Hippocampal formation (tissue), 2 donors: ENCODE measurements around the gene MMP14.
A peak's percentile ranks its signal among the peaks of the same experiment; 100 is the strongest.
"Not testable (repeated sequence)": the region's sequence is repeated elsewhere in the genome, so short reads cannot be mapped to it uniquely, and the experiment has no call there.

Experiments used
- DNase-seq, 2 donors: peaks; one replicate each; lab custom pipeline; 2025; lab: John Stamatoyannopoulos, UW

The MMP14 gene

DNA sequence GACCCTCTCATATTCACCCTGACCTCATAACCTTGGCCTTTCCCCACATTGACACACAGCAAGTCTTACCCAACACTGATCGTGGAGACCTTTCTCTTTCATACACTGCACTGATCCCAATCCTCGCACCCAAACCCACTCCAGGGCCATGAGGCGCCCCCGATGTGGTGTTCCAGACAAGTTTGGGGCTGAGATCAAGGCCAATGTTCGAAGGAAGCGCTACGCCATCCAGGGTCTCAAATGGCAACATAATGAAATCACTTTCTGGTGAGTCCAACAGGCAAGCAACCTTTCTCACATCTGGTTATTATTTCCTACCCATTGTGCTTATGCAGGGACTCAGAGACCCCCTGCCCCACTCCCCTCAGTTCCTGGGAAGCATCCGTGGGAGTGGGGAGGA lies 5.4 kb downstream of the MMP14 start:
- no peak for DNase-seq

DNA sequence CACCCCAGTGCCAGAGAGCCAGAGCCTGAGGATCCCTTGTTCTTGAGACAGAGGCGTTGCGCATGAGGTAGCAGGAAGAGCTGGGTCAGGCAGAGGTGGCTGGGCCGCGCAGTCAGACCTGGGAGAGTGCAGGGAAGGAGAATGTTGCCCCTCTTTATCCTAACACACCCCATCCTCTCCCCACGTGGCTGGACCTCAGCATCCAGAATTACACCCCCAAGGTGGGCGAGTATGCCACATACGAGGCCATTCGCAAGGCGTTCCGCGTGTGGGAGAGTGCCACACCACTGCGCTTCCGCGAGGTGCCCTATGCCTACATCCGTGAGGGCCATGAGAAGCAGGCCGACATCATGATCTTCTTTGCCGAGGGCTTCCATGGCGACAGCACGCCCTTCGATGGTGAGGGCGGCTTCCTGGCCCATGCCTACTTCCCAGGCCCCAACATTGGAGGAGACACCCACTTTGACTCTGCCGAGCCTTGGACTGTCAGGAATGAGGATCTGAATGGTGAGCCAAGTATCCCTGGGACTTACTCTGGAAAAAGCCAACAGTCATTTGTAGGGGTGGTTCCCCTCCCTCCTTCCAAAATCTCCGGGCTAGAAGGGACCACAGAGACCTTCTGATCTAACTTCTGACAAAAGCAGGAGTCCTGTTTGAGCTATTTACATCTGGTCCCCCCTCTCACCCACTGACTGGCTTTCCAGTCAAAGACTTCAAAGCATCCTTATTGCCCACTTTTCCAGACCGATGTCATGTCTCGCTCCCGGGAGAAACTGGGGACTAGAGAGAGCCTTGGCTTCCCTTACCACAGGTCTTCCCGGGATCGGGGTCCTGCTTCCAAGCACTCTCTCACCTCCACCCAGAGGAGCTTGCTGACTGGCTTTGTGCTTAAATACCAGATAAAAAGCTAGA lies 6.1 kb downstream of the MMP14 start:
- DNase-seq: no peak

DNA sequence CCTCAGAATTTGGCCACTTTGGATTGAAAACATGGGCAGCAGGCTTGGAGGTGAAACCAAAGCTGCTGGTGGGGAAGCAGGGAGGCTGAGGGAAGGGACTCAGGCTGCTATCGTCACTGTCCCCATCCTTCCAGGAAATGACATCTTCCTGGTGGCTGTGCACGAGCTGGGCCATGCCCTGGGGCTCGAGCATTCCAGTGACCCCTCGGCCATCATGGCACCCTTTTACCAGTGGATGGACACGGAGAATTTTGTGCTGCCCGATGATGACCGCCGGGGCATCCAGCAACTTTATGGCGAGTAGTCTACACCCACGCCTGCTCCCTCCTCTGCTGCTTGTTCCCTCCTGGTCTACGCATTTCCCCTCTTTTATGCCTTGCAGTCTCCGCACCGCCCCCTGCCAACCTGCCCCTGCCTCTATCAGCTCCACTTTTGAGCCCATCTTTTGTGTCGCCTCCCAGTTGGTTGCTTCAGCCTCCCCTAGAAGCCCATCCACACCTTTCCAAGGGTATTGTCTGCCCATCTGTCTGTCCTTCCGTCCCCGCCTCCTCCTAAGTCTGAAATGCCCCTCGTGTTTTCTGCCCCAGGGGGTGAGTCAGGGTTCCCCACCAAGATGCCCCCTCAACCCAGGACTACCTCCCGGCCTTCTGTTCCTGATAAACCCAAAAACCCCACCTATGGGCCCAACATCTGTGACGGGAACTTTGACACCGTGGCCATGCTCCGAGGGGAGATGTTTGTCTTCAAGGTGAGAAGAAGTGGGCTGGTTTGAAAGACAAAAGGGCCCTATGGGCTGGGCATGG lies 6.9 kb downstream of the MMP14 start:
- no peak for DNase-seq

DNA sequence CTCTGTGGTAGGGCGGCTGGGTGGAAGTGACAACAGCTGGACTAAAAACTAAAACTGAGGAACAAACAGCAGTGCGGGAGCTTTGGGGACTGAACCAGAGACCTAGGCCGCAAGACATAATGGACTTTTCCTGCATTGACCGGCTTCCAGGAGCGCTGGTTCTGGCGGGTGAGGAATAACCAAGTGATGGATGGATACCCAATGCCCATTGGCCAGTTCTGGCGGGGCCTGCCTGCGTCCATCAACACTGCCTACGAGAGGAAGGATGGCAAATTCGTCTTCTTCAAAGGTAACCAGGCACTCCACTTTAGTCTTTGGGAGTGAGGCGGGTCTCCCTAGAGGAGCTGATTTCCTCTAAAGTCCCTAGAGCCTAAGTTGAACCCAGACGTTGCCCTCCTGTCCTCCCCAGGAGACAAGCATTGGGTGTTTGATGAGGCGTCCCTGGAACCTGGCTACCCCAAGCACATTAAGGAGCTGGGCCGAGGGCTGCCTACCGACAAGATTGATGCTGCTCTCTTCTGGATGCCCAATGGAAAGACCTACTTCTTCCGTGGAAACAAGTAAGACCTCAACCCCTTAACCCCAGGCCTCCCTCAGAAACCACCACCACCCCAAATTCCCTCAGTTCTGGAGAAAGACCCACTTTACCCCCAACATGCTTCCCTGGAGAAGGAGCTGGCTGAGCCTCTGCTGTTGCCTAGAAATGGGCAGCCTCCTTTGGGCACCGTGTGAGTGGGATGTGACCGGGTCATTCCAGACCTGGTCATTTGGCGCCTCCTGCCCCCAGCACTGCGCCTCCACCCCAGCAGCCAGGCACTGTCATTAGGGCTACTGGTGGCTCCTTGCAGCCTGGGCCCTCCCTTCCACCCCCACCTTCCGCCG lies 8.1 kb downstream of the MMP14 start:
- no peak for DNase-seq

DNA sequence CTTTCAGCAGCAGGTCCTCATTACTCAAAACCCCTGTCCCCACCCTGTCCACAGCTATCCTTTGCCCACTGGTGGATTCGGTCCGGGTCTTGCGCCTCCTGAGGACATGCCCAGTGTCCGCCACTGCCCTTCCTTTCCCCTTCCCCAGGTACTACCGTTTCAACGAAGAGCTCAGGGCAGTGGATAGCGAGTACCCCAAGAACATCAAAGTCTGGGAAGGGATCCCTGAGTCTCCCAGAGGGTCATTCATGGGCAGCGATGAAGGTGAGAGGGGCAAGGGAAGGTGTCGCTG lies 8.7 kb downstream of the MMP14 start:
- no peak for DNase-seq

DNA sequence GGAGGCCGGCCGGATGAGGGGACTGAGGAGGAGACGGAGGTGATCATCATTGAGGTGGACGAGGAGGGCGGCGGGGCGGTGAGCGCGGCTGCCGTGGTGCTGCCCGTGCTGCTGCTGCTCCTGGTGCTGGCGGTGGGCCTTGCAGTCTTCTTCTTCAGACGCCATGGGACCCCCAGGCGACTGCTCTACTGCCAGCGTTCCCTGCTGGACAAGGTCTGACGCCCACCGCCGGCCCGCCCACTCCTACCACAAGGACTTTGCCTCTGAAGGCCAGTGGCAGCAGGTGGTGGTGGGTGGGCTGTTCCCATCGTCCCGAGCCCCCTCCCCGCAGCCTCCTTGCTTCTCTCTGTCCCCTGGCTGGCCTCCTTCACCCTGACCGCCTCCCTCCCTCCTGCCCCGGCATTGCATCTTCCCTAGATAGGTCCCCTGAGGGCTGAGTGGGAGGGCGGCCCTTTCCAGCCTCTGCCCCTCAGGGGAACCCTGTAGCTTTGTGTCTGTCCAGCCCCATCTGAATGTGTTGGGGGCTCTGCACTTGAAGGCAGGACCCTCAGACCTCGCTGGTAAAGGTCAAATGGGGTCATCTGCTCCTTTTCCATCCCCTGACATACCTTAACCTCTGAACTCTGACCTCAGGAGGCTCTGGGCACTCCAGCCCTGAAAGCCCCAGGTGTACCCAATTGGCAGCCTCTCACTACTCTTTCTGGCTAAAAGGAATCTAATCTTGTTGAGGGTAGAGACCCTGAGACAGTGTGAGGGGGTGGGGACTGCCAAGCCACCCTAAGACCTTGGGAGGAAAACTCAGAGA lies 9.6 kb downstream of the MMP14 start:
- DNase-seq: no peak

DNA sequence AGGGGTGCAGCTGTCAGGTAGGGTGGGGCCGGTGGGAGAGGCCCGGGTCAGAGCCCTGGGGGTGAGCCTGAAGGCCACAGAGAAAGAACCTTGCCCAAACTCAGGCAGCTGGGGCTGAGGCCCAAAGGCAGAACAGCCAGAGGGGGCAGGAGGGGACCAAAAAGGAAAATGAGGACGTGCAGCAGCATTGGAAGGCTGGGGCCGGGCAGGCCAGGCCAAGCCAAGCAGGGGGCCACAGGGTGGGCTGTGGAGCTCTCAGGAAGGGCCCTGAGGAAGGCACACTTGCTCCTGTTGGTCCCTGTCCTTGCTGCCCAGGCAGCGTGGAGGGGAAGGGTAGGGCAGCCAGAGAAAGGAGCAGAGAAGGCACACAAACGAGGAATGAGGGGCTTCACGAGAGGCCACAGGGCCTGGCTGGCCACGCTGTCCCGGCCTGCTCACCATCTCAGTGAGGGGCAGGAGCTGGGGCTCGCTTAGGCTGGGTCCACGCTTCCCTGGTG lies 10.5 kb downstream of the MMP14 start:
- no peak for DNase-seq

DNA sequence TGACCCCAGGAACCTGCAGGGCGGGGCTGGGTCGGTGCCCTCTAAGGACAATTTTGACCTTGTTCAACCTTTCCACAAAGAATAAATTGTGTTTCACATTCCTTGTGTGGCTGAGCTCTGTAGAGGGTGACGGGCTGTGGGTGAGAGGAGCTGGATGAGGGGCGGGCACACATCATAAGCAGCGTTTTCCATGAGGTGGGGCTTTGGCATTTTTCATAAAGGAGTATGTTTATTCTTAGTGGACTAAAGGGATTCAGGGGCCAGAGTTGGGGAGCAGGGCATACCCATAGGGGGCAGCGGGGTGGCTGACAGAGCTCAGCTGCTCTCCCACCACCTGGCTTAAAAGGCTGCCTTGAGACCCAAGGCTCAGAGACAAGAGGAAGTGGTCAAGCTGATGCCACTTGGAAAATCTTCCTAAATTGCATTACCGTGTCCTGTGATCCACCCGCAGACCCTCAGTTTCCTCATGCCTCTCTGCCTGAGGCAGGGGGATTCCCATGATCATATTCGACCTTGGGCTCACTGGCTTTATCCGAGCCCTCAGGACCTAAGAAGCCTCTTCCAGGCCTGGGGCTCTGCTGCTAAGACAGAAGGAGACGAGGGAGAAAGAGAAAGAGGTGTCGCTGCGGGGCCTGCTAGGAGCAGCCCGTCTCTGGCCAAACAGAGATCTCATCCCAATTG lies 11.4 kb downstream of the MMP14 start:
- no peak for DNase-seq

DNA sequence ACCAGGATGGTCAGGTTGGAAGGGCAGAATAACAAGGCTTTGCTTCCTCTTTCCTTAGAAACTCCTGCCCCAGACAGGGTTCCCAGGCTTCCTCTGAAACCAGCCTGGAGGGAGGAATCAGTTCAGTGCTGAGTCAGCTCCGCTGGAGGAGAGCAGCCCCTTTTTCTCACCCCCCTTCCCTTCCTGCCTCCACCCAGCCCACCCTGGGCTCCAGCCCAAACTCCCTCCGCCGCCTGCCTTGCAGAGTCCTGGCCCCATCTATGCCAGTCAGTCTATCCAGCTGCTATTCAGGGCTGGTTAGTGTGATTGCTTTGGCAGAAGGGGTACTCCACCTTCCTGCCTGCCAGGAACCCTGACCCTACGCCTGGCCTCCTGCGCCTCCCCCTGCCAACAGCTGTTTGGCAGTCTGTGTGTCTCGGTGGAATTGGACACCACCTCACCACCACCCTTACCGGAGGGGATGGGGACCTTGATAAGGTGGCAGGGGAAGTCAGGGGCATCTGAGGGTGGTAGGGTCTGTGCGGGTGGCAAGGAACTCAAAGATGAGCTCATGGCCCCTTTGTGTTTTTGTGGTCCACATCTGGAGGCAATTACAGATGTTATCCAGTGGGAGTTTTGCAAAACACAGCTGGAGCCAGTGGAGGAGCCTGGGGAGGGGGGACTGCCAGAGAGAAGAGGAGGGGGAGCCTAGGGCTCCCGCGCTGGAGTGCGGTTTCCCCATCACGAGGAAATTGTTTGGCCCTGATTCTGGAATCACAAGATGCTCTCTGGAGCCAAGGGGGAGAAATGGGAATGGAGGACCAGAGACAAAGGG lies 12.2 kb downstream of the MMP14 start:
- DNase-seq: no peak

DNA sequence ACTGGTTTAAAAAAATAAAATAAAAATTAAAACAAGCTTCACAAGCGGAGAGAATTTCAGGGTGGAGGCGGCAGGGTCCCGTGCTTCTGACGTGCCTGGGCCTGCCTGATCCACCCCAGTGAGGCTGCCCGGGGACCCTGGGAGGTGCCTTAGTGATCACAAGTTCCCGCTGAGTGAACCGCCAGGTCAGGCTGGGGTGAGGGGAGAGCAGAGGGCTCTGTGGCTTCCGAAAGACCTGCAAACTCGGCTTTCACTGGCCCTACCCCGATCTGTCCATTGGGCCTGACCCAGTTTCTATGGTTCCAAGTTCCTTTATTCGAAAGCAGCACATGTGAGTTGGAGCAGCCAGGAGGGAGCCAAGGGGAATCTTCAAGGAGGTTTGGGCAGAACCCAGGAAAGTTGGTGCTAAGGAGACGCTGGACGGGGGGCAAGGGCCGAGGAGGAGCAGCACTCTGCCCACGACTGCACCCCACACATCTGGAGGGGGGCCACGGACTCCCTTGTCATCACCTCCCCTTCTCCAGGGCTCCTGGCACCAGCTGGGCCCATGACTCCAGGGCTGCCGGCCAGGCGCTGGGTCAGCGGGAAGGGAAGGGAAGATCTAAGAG lies 12.9 kb downstream of the MMP14 start:
- DNase-seq: peak in 1 of 2 donors; percentile 39

DNA sequence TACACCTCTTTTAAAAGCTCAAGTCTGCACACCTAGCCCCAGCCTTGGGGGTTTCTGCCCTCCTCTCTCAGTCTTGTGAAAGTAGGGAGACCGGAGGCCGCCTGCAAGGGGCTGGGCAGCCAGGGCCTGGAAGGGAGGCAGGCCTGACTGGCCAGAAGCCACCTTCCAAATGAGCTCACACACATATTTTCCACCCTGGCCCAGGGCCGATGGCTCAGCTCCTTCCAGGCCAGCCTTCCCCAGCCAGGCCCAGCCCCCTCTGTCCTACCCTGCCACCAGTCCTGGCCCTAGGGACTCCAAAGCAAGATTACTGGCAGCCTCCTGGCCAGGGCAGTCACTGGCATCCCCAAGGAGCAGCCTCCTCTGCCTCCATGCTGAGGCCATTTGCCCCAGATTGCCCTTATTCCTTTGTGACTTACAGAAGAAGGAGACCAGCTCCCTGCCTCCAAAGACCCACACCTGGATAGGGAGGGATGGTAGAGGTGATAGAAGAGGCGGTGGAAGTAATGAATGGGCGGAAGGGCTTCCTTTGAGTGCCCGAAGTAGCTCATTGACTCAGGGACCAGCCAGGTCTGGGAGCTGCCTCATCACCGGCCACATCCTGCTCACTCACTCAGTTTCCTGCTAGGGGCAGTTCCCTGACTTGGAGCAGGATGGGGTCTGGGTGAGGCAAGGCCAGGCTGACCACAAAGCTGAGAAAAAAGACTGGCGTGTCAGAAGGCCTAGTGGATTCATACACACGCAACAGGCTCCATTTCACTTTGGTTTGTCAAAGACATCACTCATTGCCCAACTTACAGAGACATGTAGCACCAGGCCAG lies 14.8 kb downstream of the MMP14 start:
- peak; percentile 19 to 48 for DNase-seq

DNA sequence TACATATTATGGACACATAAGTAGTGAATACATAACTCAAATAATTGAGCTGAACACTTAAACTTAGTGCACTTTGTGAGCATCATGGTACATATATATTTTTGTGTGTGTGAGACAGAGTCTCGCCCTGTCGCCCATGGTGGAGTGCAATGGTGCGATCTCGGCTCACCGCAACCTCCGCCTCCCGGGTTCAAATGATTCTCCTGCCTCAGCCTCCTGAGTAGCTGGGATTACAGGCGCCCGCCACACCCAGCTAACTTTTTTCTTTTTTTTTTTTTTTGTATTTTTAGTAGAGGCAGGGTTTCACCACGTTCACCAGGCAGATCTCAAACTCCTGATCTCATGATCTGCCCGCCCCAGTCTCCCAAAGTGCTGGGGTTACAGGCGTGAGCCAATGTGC lies 15.8 kb downstream of the MMP14 start:
- DNase-seq: not testable (repeated sequence)

DNA sequence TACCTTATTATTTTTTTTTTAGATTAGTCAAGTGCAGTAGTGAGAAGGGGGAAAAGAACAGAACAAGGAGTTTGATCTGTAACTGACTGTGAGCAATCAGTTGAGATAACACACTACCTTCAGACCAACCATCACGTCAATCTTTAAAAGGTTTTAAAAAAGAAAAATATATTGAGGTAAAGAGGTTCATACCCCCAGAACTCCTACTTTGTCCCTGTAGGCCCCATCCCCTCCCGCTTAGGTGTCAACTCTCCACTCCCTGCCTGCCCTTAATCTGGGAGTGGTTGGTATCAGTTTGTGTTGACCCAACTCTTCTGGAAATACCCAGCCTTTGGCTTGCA lies 16.2 kb downstream of the MMP14 start:
- DNase-seq: no peak

DNA sequence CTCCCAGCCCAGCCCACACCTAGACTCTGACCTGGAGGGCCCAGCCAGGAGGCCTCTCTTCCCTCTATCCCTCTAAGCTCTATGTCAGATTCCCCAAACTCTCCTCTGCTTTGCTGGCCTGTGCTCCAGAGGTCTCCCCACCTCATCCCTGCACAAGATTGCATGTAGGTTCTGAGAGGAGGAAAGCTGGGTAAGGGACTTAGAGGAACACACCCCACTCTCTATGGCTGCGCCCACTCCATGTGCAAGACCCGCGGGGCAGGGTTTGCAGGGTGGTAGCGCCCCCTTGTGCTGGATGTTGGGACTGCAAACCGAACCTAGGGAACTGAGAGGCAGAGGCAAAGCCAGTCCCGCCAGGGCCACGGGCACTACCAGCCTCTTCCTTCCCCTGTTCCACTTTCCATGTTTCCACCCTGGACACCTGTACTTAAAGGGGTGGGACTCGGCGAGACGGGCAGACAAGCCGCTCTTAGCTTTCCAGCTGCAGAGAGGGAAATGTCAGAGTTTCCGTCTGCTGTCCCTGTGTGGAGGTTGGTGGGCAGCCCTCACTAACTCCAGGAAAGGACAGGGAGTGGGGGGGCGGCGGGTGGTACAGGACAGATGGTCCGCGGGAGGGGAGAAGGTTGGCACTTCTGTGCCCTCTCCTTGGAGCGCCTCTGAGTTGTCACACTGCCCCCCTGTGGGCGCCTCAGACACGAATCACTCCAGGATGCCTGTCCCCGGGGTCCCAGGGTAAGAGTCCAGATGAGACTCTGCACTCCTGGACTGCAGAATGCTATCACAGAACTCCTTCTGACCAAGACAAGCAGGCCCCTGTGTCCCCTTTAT lies 16.8 kb downstream of the MMP14 start:
- peak in 1 of 2 donors; percentile 70 for DNase-seq

DNA sequence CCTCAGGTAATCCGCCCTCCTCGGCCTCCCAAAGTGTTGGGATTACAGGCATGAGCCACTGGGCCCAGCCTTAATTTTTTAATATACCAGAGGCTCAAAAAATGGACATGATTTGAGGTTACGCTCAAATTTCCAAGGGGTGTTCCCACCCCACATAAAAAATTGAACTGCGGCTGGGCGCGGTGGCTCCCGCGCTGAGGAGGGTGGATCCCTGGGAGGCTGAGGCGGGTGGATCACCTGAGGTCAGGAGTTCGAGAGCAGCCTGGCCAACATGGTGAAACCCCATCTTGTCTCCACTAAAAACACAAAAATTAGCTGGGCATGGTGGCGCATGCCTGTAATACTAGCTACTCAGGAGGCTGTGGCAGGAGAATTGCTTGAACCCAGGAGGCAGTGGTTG lies 17.9 kb downstream of the MMP14 start:
- DNase-seq: not testable (repeated sequence)

DNA sequence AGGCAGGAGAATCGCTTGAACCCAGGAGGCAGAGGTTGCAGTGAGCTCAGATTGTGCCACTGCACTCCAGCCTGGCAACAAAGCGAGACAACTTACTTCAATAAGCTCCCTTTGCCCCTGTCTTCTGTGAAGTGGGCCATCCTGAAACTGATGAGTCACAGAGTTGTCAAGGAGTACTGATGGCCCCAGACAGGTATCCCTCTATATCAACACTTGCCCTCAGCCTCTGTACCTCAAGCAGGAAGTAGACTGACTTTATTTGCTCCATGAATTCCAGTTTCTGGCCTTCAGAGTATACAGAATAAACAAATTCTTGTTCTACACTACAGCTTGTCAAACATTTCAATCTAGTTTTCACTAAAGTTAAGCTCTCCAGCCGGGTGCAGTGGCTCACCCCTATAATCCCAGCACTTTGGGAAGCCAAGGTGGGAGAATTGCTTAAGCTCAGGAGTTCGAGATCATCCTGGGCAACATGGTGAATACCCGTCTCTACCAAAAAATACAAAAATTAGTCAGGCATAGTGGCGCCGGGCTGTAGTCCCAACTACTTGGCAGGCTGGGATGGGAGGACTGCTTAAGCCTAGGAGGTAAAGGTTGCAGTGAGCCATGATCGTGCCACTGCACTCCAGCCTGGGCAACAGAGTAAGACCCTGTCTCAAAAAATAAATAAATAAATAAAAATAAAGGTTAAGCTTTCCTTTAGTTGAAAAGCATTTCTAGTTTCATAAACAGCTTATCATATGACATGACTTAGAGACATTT lies 18.8 kb downstream of the MMP14 start:
- DNase-seq: no peak

DNA sequence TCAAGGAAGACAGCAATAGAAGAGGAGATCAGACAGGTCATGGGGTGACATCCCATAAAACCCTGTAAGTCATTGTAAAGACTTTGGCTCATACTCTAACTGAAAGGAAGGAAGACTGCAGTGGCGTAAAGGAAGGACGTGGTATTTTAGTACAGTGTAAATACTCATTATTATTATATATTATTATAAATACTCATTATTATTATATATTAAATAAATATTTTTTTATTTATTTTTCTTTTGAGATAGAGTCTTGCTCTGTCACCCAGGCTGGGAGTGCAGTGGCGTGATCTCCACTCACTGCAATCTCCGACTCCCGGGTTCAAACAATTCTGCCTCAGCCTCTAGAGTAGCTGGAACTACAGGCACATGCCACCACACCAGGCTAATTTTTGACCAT lies 20.0 kb downstream of the MMP14 start:
- no peak for DNase-seq
